Measurements from ENCODE around the gene FOXN3. TPM values are rescaled to one million over a fixed set of nuclear protein-coding genes. Genes with fewer than 3 reads are reported as not detected.

Gene FOXN3
- polyA plus RNA-seq, 2 of the 4 experiments (the other 2 are of a cell fraction): 6.0 to 6.4 TPM

GRCh38 chr14:89411976-89412375 is 5.1 kb downstream of the FOXN3 start:
- ATAC-seq (no peak), FAIRE-seq (no peak), DNase-seq (ENCODE audit: low read depth in 1 of 2, low spot score in 1 of 2) (no peak)
- Histone ChIP-seq H3K4me1 (peaks cover 5% of the 10 kb centered on the region; the same call in 2 of the 3 replicates), H3K9me3 (no peaks in the 10 kb centered on the region), H3K4me2 (no peak overlapping the region), H3K4me3 (no peak overlapping the region), H3K27ac (no peak overlapping the region)
- WGBS (ENCODE audit: missing lambda C conversion rate): 75% methylated on average over 11 of the region's 11 CpGs
- TF ChIP-seq MAZ (IDR thresholded peaks at IDR 0.05; ENCODE audit: borderline replicate concordance, low read depth, low read length): no peak
- no peak for TF ChIP-seq HOXB13 (CRISPR knock-in tag; IDR thresholded peaks at IDR 0.05; ENCODE audit: low read depth)
- TF ChIP-seq JUN (IDR thresholded peaks at IDR 0.05): no peak
- TF ChIP-seq ZSCAN20 (CRISPR knock-in tag; IDR thresholded peaks at IDR 0.05): no peak
- TF ChIP-seq TP53 (CRISPR knock-in tag; IDR thresholded peaks at IDR 0.05): no peak
- TF ChIP-seq KDM1A (IDR thresholded peaks at IDR 0.05; ENCODE audit: low read depth): no peak
- no peak for TF ChIP-seq POLR2AphosphoS2 (conservative IDR thresholded peaks at IDR 0.05; ENCODE audit: low read length)
- TF ChIP-seq CBX2 (IDR thresholded peaks at IDR 0.05; ENCODE audit: borderline replicate concordance, low read depth): no peak
- no peak for TF ChIP-seq MAX (IDR thresholded peaks at IDR 0.05)
- no peak for TF ChIP-seq HOXA7 (CRISPR knock-in tag; IDR thresholded peaks at IDR 0.05)
- TF ChIP-seq HMGXB4 (CRISPR knock-in tag; IDR thresholded peaks at IDR 0.05; ENCODE audit: borderline replicate concordance): no peak
- TF ChIP-seq RCOR1 (IDR thresholded peaks at IDR 0.05; ENCODE audit: low read depth, low read length): no peak
- no peak for TF ChIP-seq CTCF (IDR thresholded peaks at IDR 0.05)
- CTCF ChIA-PET: no interaction called here
- POLR2A ChIA-PET: no interaction called here

- H3K9me3 ChIP-seq: no peaks in the 10 kb centered on the region
- no peak for DNase-seq (ENCODE audit: low read depth in 1 of 2, low spot score in 1 of 2)
- 90% methylated on average over 7 of the region's 10 CpGs for WGBS (ENCODE audit: missing lambda C conversion rate)
- ATAC-seq: no peak
- no peak overlapping the region for H3K4me2 ChIP-seq
- TF ChIP-seq TP53 (CRISPR knock-in tag; IDR thresholded peaks at IDR 0.05): no peak
- no peak for TF ChIP-seq BCL3 (IDR thresholded peaks at IDR 0.05)
- TF ChIP-seq SREBF2 (IDR thresholded peaks at IDR 0.05): no peak
- no peak for TF ChIP-seq ZNF302 (CRISPR knock-in tag; IDR thresholded peaks at IDR 0.05)
- no peak for TF ChIP-seq ZC3H11A (IDR thresholded peaks at IDR 0.05)
- no peak for TF ChIP-seq FOSB (CRISPR knock-in tag; IDR thresholded peaks at IDR 0.05)
- no peak for TF ChIP-seq REST (IDR thresholded peaks at IDR 0.05)
- no peak for TF ChIP-seq NR3C1 (IDR thresholded peaks at IDR 0.05)
- TF ChIP-seq HMGXB4 (CRISPR knock-in tag; IDR thresholded peaks at IDR 0.05; ENCODE audit: borderline replicate concordance): no peak
- TF ChIP-seq POLR2AphosphoS2 (conservative IDR thresholded peaks at IDR 0.05; ENCODE audit: low read length): no peak
- no peak for TF ChIP-seq USF2 (IDR thresholded peaks at IDR 0.05)
- no peak for TF ChIP-seq FOSL2 (IDR thresholded peaks at IDR 0.05)
- no peak for TF ChIP-seq FOSL2 (CRISPR knock-in tag; IDR thresholded peaks at IDR 0.05)
- no peak for TF ChIP-seq HOXA7 (CRISPR knock-in tag; IDR thresholded peaks at IDR 0.05)
- no peaks in the 10 kb centered on the region for H3K4me1 ChIP-seq
- no peak for FAIRE-seq
- no peak overlapping the region for H3K4me3 ChIP-seq
- CTCF ChIA-PET: no interaction called here
- no peak overlapping the region for H3K27ac ChIP-seq
- POLR2A ChIA-PET: no interaction called here
These were observed 7.1 kb downstream of the FOXN3 start for GRCh38 chr14:89409961-89410360.
